Activated naive CD4-positive, alpha-beta T cell treated with anti-CD3 and anti-CD28 coated beads, Interleukin-2, amount 50 U/mL, for 72 hours (primary cell): ENCODE data around the gene DNAAF5. TPM values are rescaled to one million over a fixed set of nuclear protein-coding genes. Genes with fewer than 3 reads are reported as not detected.
A peak's percentile ranks its signal among the peaks of the same experiment; 100 is the strongest.
"Not testable (repeated sequence)": the region's sequence is repeated elsewhere in the genome, so short reads cannot be mapped to it uniquely, and the experiment has no call there.

ENCODE experiments used
- ATAC-seq, 2 donors: fragments of 150-1000 bp; cut with Tn5 transposase; 2 replicates each; pipeline ENCODE4 v1.10.0; 2021; ENCODE audit warnings: mild to moderate bottlenecking in 2 of 2, moderate library complexity in 2 of 2
- DNase-seq, 2 donors: peaks; one replicate each; pipeline ENCODE4 v3.0.0; 2021 to 2022; ENCODE audit warnings: low spot score in 2 of 2
- H3K27ac Mint-ChIP-seq, 2 donors: one replicate each; pipeline ENCODE4 v1.8.0; 2022; ENCODE audit warnings: mild to moderate bottlenecking in 2 of 2, mixed read lengths in 2 of 2
- H3K36me3 Mint-ChIP-seq, 2 donors: one replicate each; pipeline ENCODE4 v1.8.0; 2022; ENCODE audit warnings: mixed read lengths in 2 of 2
- H3K9me3 Mint-ChIP-seq, 2 donors: one replicate each; pipeline ENCODE4 v1.8.0; 2022; ENCODE audit warnings: mixed read lengths in 2 of 2
- total RNA-seq, 2 donors: library from RNA; stranded (reverse); gene quantifications; one replicate each; pipeline ENCODE4 v1.2.3, GENCODE V29; 2022

The DNAAF5 gene
- total RNA-seq, 2 donors from 2014 or later, result 10.7 to 40.4 TPM

- H3K27ac Mint-ChIP-seq, result no peak overlapping the region
- no peak for DNase-seq
- no peaks in the 10 kb centered on the region for H3K36me3 Mint-ChIP-seq
- no peak for ATAC-seq
- H3K9me3 Mint-ChIP-seq, result no peaks in the 10 kb centered on the region
Measured at GRCh38 chr7:734214-734613, 7.7 kb downstream of the DNAAF5 start.

- Mint-ChIP-seq H3K9me3 (no peaks in the 10 kb centered on the region), H3K27ac (no peak overlapping the region), H3K36me3 (peaks cover 0 to 4% of the 10 kb centered on the region in 2 donors)
- no peak for ATAC-seq
- DNase-seq, result no peak
Measured at GRCh38 chr7:734808-735207, 8.3 kb downstream of the DNAAF5 start.

DNA sequence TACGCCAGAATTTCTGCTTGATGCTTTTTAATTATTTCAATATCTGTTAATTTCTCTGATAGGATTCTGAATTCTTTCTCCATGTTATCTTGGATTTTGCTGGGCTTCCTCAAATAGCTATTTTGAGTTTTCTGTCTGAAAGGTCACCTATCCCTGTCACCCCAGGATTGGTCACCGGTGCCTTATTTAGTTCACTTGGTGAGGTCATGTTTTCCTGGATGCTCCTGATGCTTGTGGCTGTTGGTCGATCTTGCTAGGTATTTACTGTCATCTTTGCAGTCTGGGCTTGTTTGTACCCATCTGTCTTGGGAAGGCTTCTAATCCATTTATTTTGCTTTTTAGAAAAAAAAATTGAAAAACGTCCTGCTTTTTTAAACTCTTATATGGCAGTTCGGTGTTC, 11.7 kb downstream of the DNAAF5 start:
- no peak overlapping the region for H3K27ac Mint-ChIP-seq
- DNase-seq (no peak), ATAC-seq (no peak)
- peaks cover 4 to 5% of the 10 kb centered on the region in 2 donors for H3K36me3 Mint-ChIP-seq
- no peaks in the 10 kb centered on the region for H3K9me3 Mint-ChIP-seq

DNA sequence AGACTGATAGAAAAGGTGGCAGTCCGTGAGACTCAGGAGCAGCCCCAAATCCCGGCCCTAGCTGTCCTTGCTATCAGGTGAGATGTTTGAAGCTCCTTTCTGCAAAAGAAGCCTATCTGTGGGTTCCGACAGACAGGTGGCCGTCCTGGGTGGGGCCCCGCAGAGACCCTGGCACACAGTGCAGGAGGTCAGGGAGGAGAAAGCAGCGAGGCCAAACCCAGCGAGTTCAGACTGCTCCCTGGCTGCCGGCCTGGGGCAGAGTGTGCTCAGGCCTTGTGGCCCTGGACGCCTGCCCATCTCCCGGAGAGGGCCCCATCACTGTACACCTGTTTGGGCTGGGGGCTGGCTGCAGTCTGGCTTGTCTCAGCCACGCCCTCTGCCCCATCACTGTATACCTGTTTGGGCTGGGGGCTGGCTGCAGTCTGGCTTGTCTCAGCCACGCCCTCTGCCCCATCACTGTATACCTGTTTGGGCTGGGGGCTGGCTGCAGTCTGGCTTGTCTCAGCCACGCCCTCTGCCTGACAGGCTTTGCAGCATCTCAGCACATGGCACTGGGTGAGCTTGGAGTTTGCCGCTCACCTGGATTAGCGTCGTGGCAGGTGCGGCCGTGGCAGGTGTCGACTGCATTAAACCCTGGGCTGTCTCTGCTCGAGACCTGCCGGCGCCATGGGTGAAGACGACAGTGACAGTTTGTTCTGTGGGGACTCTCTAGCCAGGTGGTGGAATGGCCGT, 12.4 kb downstream of the DNAAF5 start:
- Mint-ChIP-seq H3K36me3 (peaks cover 4 to 5% of the 10 kb centered on the region in 2 donors), H3K9me3 (no peaks in the 10 kb centered on the region), H3K27ac (no peak overlapping the region)
- no peak for ATAC-seq
- DNase-seq, result no peak

DNA sequence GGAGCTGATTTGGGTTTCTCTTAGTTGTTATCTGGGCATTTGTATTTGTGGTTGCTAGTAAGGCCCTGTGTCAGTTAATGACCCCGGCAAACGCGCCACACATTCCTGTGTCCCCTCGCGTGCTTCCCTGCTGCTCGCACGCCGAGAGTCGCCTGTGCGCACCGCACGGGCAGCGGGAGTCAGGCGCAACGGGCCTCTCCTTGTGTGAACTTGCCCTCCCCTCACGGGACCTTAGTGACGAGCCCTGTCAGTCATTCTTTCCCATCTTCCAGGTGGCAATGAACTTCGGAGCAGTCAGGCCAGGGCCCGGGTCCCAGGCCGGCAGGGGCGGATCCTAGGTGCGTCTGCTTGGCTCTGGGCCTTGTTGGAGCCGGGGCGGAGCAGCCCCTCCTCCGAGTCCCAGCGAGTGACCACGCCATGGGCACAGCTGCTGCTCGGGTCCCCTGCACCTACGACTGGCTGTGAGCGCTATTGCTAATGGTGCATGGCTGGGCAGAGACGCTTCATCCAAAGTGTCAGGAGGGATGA, 13.0 kb downstream of the DNAAF5 start:
- H3K27ac Mint-ChIP-seq, result no peak overlapping the region
- peaks cover 4 to 5% of the 10 kb centered on the region in 2 donors for H3K36me3 Mint-ChIP-seq
- DNase-seq (no peak), ATAC-seq (no peak)
- no peaks in the 10 kb centered on the region for H3K9me3 Mint-ChIP-seq

DNA sequence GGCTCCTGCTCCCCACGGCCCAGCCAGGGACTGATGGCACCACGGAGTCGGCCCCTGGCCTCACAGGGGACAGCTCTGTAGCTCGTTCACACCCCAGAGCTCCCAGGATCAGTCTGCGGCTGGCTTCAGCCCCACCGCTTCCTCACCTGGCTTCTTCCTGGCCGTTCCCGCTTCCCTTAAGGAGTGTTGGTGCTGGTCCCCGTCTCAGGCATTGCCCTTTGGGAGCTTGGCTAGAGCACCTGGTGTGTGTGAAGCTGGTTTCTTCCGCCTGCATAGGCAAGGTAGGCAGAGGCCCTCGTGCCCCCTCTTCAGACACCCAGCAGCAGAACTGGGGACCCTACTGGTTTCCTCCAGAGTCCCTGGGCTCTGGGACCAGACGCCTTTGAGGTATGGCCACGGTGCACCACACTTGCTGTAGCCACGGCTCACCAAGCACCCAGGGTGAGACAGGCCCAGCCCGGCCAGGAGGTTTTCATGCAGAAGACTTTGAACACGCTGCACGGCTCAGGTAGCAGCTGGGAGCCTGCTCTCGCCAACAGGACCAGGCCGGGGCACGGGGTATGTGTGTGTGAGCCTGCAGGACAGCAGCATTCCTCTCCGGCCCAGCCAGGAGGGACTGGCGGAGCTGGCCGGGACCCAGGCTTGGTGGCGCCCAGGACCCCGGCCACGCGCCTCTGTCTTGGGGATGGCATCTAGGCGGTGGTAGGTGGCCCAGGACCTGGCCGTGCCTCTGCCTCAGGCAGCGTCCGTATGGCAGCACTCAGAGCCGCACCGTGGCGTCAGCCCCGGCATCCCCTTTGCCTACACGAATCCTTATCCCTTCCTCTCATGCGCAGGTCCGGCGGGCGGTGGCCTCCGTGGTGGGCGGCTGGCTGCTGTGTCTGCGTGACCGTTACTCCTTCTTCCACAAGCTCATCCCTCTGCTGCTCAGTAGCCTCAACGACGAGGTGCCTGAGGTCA, 13.8 kb downstream of the DNAAF5 start:
- Mint-ChIP-seq H3K27ac (no peak overlapping the region), H3K36me3 (peaks cover 9 to 10% of the 10 kb centered on the region in 2 donors), H3K9me3 (no peaks in the 10 kb centered on the region)
- DNase-seq (no peak), ATAC-seq (no peak)

GRCh38 chr7:741191-741671, 14.7 kb downstream of the DNAAF5 start:
- Mint-ChIP-seq H3K36me3 (peaks cover 14 to 16% of the 10 kb centered on the region in 2 donors), H3K27ac (no peak overlapping the region), H3K9me3 (no peaks in the 10 kb centered on the region)
- ATAC-seq (no peak), DNase-seq (no peak)

DNA sequence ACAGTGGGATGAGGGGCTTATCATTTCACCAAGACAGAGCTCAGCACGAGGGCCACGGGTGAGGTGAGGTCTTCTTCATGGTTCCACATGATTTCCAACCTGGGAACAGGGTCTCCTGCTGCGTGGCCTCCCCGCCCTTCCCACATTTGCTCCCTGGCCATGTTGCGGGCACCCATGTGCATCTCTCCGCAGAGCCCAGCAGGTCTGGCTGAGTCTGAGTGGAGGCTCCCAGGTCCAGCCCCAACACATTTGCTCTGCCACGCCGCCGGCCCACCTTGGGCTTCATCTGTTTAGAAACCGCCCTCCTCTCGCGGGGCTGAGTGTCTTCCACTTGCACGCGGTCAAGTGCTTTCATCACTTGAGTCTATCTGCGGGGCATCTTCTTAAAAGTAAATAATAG, 15.4 kb downstream of the DNAAF5 start:
- Mint-ChIP-seq H3K36me3 (peaks cover 14 to 16% of the 10 kb centered on the region in 2 donors), H3K27ac (no peak overlapping the region), H3K9me3 (no peaks in the 10 kb centered on the region)
- no peak for ATAC-seq
- no peak for DNase-seq

DNA sequence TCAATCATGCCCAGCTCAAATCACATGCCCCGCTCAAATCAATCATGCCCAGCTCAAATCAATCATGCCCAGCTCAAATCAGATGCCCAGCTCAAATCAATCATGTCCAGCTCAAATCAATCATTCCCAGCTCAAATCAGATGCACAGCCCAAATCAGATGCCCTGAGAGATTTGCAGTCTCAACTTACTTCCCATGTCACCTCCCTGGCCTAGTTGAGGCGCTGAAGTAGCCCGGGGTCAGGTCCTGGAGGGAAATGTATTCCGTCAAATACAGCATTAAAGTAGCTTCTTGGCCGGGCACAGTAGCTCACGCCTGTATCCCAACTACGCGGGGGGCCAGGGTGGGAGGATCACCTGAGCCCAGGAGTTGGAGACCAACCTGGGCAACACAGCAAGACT, 16.3 kb downstream of the DNAAF5 start:
- Mint-ChIP-seq H3K27ac (no peak overlapping the region), H3K9me3 (no peaks in the 10 kb centered on the region), H3K36me3 (peaks cover 14 to 16% of the 10 kb centered on the region in 2 donors)
- DNase-seq, result no peak
- ATAC-seq, result no peak

DNA sequence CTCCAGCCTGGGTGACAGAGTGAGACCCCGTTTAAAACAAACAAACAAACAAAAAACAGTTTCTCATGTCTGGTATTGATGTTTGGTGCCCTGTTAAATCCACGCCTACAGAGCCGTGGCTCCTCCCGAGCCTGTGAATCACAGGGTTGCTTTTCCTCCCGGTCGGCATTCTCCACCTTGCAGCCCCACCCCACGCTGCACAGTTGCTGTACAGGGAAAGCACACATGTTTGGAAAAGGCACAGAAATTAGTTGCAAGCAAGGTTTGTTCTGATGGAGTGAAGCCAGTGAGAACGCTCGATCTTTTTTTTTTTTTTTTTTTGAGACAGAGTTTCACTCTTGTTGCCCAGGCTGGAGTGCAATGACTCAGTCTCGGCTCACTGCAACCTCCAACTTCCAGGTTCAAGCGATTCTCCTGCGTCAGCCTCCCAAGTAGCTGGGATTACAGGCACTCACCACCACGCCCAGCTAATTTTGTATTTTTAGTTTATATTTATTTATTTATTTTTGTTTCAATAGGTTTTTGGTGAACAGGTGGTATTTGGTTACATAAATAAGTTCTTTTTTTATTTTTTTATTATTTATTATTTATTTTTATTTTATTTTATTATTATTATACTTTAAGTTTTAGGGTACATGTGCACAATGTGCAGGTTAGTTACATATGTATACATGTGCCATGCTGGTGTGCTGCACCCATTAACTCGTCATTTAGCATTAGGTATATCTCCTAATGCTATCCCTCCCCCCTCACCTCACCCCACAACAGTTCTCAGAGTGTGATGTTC, 17.0 kb downstream of the DNAAF5 start:
- ATAC-seq, DNase-seq, H3K9me3 Mint-ChIP-seq, H3K27ac Mint-ChIP-seq: not testable (repeated sequence)
- peaks cover 14 to 16% of the 10 kb centered on the region in 2 donors for H3K36me3 Mint-ChIP-seq

DNA sequence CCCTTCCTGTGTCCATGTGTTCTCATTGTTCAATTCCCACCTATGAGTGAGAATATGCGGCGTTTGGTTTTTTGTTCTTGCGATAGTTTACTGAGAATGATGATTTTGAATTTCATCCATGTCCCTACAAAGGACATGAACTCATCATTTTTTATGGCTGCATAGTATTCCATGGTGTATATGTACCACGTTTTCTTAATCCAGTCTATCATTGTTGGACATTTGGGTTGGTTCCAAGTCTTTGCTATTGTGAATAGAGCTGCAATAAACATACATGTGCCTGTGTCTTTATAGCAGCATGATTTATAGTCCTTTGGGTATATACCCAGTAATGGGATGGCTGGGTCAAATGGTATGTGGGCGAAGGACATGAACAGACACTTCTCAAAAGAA, 17.6 kb downstream of the DNAAF5 start:
- peaks cover 14 to 16% of the 10 kb centered on the region in 2 donors for H3K36me3 Mint-ChIP-seq
- ATAC-seq, H3K27ac Mint-ChIP-seq, H3K9me3 Mint-ChIP-seq, DNase-seq: not testable (repeated sequence)

GRCh38 chr7:744854-745430, 18.4 kb downstream of the DNAAF5 start:
- DNase-seq (no peak), ATAC-seq (no peak)
- no peak overlapping the region for H3K27ac Mint-ChIP-seq
- H3K36me3 Mint-ChIP-seq, result peaks cover 10 to 16% of the 10 kb centered on the region in 2 donors
- H3K9me3 Mint-ChIP-seq, result no peaks in the 10 kb centered on the region

GRCh38 chr7:745431-746154, 19.1 kb downstream of the DNAAF5 start:
- DNase-seq, result no peak
- H3K9me3 Mint-ChIP-seq, result no peaks in the 10 kb centered on the region
- H3K36me3 Mint-ChIP-seq, result peaks cover 10 to 16% of the 10 kb centered on the region in 2 donors
- H3K27ac Mint-ChIP-seq, result no peak overlapping the region
- no peak for ATAC-seq

DNA sequence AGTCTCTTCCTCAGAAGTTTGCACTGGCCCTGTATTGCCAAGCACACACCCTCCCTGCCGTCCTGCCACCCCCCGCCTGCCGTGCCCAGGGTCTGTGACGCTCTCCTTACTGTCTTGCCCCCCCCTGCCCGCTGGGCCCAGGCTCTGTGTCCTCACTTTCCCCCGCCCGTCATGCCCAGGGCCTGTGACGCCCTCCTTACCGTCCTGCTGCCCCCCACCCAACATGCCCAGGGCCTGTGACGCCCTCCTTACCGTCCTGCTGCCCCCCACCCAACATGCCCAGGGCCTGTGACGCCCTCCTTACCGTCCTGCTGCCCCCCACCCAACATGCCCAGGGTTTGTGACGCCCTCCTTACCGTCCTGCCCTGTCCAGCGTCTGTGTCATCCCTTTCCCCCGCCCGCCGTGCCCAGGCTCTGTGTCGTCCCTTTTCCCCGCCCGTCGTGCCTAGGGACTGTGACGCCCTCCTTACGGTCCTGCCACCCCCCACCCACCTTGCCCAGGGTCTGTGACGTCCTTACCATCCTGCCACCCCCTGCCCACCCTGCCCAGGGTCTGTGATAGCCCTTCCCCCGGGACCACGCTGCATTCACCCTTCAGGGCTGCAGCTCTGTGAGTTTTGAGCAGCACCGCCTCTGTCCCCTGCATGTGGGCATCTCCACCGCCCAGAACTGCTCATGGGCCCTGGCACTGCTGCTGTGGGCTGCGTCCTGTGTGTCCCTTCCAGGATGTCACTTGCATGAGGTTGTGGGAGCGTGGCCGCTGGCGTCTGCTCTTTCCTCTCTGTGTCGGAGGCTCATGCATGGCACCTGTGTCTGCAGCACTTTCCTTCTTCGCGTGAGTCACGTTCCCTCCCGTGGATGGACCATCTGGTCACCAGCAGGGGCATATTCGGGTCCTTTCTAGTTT, 19.9 kb downstream of the DNAAF5 start:
- Mint-ChIP-seq H3K9me3 (no peaks in the 10 kb centered on the region), H3K36me3 (peaks cover 10 to 16% of the 10 kb centered on the region in 2 donors), H3K27ac (no peak overlapping the region)
- no peak for DNase-seq
- no peak for ATAC-seq

DNA sequence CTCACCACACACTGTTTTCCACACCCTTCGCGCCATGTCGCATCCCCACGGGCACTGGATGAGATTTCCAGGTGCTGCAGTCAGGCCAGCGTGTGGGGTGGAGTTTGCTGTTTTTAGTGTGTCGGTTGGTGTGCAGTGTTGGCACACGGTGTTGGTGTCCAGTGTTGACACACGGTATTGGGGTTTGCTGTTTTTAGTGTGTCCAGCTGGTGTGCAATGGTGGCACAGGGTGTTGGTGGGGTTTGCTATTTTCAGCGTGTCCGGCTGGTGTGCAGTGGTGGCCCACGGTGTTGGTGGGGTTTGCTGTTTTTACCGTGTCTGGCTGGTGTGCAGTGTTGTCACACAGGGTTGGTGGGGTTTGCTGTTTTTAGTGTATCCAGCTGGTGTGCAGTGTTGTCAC, 20.7 kb downstream of the DNAAF5 start:
- no peak for ATAC-seq
- peaks cover 10 to 16% of the 10 kb centered on the region in 2 donors for H3K36me3 Mint-ChIP-seq
- H3K9me3 Mint-ChIP-seq, result no peaks in the 10 kb centered on the region
- peak overlapping the region in 1 of 2 donors; percentile 36 for H3K27ac Mint-ChIP-seq
- no peak for DNase-seq
